Activated T-helper 17 cell treated with anti-CD3 and anti-CD28 coated beads, Interleukin-2, amount 50 U/mL, for 72 hours (primary cell): ENCODE measurements around the gene PCK1. TPM values are rescaled to one million over a fixed set of nuclear protein-coding genes. Genes with fewer than 3 reads are reported as not detected.
A peak's percentile ranks its signal among the peaks of the same experiment; 100 is the strongest.

Experiments used
- ATAC-seq: fragments of 150-1000 bp; cut with Tn5 transposase; replicated peaks from 2 replicates; pipeline ENCODE4 v1.10.0; 2021; ENCODE audit warnings: mild to moderate bottlenecking, moderate library complexity
- H3K27ac Mint-ChIP-seq: one replicate; pipeline ENCODE4 v1.8.0; 2022; ENCODE audit warnings: mixed read lengths
- H3K27me3 Mint-ChIP-seq: one replicate; pipeline ENCODE4 v1.8.0; 2022; ENCODE audit warnings: mixed read lengths
- H3K36me3 Mint-ChIP-seq: one replicate; pipeline ENCODE4 v1.8.0; 2022; ENCODE audit warnings: low read depth, mild to moderate bottlenecking, mixed read lengths
- H3K4me1 Mint-ChIP-seq: one replicate; pipeline ENCODE4 v1.8.0; 2022; ENCODE audit warnings: mixed read lengths
- H3K4me3 Mint-ChIP-seq: one replicate; pipeline ENCODE4 v1.8.0; 2022; ENCODE audit warnings: mild to moderate bottlenecking, mixed read lengths
- H3K9me3 Mint-ChIP-seq: one replicate; pipeline ENCODE4 v1.8.0; 2022; ENCODE audit warnings: mixed read lengths
- total RNA-seq, 2 donors: library from RNA; stranded (reverse); gene quantifications; one replicate each; pipeline ENCODE4 v1.2.3, GENCODE V29; 2022

The PCK1 gene
- total RNA-seq, 2 donors from 2014 or later, result not detected

DNA sequence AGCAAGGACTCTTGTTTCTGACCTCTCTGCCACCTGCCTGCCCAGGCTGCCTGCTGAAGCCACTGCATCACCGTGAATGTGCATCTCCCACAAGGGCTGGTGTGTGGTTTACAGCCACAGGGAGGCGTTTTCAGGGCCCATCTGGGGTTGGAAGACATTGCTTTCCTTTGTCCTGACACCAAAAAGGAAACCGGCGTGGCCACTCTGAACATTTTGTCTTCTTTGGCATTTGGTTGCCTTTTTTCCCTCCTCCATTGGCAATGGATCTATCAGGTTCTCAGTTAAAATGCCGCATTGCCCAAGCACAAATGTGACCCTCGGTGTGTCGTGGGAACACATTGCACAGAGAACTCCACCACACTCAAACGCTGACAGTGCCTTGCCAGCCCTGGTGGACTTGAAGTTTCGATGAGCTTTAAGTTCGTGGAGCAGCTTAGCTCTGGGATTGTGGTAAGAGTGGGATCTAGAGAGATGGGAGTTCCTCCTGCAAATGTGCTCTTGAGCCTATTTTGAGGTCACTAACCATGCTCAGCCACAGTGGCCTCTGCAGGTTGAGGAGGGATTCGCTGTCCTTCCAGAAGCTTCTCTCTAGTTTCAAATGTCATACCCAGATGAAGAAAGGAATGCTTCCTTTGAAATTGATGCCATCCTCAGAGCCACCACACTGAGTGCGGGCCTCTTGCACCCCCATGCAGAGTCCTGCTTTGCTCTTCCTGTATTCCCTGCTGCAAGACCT is 14.8 kb upstream of the PCK1 start:
- peaks cover 17% of the 10 kb centered on the region for H3K27me3 Mint-ChIP-seq
- no peak overlapping the region for H3K27ac Mint-ChIP-seq
- ATAC-seq, result no peak
- H3K9me3 Mint-ChIP-seq, result no peaks in the 10 kb centered on the region
- no peaks in the 10 kb centered on the region for H3K4me1 Mint-ChIP-seq
- no peak overlapping the region for H3K4me3 Mint-ChIP-seq
- H3K36me3 Mint-ChIP-seq, result no peaks in the 10 kb centered on the region

DNA sequence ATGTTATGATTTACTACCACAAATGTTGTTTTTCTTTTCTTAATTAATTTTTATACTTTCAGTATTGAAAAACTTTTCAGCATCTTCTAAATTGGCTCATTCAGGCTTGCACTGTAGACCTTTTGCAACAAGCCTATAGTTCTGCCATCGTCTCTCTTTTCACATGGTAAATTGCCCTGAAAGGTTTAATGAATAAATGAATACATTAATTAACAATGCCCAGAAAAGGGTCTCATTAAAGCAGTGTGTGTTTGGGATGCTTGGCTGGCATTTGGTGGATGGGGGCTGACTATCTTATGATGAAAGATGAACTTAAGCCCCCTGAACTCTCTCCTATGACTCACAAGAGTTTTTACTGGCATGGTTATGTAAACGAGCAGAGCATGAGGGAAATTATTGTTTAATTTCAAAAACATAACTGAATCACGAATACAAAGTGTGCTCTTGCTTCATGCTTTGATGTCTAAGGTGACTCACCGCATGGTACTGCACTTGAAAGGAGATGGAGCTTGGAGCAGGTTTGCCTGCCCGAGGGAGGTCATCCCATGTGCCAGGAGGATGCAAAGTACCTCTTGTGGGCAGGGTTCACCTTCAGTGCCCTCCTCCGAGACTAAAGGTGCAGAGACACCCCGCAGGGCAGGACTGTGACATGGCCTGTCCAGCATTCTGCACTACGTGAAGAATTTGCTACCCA is 13.8 kb upstream of the PCK1 start:
- Mint-ChIP-seq H3K4me3 (no peak overlapping the region), H3K27ac (no peak overlapping the region), H3K9me3 (no peaks in the 10 kb centered on the region), H3K4me1 (no peaks in the 10 kb centered on the region), H3K36me3 (no peaks in the 10 kb centered on the region), H3K27me3 (peaks cover 15% of the 10 kb centered on the region)
- peak; percentile 26 for ATAC-seq

DNA sequence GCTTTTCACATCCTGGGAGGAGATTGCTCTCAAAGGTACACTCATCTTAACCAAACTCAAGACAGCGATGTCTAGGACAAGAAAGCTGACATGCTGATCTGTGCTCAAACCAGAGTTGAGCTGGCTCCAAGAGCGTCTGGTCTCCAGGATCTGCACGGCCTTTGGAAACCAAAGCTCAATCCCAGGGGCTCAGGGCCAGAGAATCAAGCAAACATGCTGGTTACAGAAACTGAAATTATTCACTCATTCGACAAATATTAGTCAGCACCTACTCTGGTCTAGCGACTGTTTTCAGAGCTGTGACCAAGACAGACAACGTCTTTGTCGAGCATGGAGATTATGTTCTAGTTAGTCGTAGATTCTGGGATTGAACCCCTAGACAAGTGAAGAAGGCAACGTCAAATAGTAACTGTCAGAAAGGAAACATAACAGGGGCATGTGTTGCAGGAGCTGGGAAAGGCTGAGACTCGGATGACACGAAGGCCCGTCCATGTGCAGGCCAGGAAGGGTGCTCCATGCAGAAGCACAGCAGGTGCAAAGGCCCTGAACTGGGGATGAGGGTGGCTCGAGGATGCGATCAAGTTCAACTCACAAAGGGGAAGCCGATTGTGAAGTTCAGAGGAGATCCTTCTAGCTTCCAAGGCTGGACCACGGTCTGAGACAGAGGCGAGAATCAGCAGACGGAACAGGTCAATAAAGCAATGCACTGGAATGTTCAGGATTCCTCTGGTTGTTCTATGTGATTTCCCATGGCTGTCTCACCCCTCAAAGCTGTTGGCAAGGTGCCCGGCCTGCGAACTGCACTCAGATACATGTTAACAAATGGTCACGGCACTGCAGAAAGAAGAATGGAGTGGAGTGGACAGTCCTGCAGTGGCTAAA is 12.5 kb upstream of the PCK1 start:
- Mint-ChIP-seq H3K9me3 (no peaks in the 10 kb centered on the region), H3K4me3 (no peak overlapping the region), H3K4me1 (no peaks in the 10 kb centered on the region), H3K27ac (no peak overlapping the region), H3K27me3 (peaks cover 15% of the 10 kb centered on the region), H3K36me3 (no peaks in the 10 kb centered on the region)
- peak; percentile 7 for ATAC-seq

DNA sequence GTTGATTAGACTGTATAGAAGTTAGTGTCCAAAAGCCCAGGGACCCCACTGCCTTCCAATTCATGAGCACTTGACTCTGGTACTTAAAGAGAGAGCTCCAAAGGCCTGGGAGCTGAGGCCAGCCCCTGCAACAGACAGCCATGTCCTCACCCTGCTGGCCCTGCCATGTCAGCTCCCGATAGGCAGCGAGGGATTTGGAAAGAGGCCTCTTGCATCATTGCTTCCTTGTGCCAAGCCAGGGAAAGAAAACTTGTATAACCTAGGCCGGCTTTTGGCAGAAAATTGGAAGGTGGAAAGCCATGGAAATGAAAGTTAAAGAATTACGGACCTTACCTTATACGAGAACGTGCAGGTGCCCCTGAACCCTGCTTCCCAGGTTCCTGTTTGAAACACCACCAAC is 8.4 kb upstream of the PCK1 start:
- Mint-ChIP-seq H3K27ac (no peak overlapping the region), H3K36me3 (no peaks in the 10 kb centered on the region), H3K4me1 (no peaks in the 10 kb centered on the region), H3K9me3 (no peaks in the 10 kb centered on the region), H3K27me3 (peaks cover 18% of the 10 kb centered on the region), H3K4me3 (no peak overlapping the region)
- no peak for ATAC-seq

DNA sequence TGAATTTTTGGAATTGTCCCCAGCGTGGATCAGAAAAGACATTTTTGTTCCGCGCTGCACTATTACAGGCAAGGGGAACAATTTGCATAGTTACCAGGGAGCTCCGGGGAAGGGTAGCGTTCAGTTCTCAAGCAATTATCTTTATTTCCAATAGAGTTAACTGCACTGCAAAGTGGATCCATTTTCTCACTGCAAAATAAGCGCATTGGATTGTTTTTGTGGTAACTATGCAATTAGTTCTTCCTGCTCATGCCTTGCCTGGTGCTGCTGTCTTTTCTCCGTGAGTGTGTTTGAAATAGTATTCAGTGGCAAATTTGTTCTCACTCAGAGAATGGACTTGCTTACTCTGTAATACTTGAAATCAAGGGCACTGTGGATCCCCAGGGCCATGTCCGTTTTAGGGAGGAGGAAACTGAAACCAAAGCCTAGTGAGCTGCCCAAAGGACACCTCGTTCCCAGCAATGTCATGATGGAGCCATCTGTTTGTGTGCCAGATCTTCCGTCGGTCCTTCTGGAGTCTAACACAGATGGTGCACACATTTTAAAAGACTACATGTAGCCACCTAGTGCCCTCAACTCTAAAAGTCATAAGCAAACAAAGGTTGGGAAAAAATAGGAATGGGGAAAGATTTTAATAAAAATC is 7.4 kb upstream of the PCK1 start:
- ATAC-seq, result no peak
- no peaks in the 10 kb centered on the region for H3K4me1 Mint-ChIP-seq
- H3K9me3 Mint-ChIP-seq, result no peaks in the 10 kb centered on the region
- H3K27me3 Mint-ChIP-seq, result peaks cover 25% of the 10 kb centered on the region
- no peak overlapping the region for H3K4me3 Mint-ChIP-seq
- H3K27ac Mint-ChIP-seq, result no peak overlapping the region
- H3K36me3 Mint-ChIP-seq, result no peaks in the 10 kb centered on the region

DNA sequence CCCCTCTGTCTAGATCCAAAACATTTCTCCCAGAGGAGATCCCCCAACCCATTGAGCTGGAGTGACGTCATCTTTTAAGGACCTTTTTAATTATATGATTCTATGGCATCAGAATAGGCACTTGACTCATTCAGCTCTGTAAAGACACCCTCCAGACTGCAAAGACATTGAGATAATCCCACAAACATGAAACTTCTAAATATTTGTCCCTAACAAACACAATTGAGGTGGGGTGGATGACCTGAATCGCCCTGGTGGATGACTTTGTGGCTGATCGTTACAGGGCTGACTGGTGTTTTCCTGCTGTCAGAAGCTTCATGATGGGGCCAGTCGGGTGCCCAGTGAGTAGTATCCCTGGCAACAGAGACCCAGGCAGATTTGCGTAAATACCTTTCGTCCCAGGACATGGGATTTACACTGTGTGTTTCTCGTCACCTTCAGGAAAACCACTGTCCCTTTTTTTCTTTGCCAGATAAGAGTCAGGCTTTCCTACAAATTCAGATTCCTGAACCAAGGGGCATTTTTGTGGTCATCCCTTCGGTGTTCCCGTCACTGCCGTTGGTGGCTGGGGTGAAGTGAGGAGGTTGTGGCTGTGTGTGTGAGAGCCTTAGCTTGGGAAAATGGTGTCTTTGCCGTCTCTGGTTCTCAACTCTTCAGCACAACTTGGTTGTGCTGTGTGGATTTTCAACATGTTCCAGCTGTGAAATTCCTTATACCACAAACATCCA is 5.3 kb upstream of the PCK1 start:
- Mint-ChIP-seq H3K27ac (no peak overlapping the region), H3K9me3 (no peaks in the 10 kb centered on the region), H3K36me3 (no peaks in the 10 kb centered on the region), H3K4me3 (no peak overlapping the region), H3K27me3 (peaks cover 32% of the 10 kb centered on the region), H3K4me1 (no peaks in the 10 kb centered on the region)
- ATAC-seq, result no peak

DNA sequence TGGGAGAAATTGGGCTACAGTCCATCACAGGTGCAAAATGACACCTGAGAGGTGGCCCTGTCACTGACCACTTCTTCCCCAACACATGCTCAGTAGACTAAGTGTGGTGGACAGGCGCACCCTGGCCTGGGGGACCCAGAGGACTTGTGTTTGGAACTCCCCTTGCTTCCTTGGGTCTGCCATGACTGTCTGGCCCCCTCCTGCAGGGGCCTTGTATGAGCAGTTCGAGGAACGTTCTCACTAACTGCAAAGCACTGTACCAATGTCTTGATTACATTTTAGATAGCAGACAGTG is 4.0 kb upstream of the PCK1 start:
- H3K36me3 Mint-ChIP-seq, result no peaks in the 10 kb centered on the region
- no peak overlapping the region for H3K27ac Mint-ChIP-seq
- no peaks in the 10 kb centered on the region for H3K4me1 Mint-ChIP-seq
- no peak for ATAC-seq
- H3K9me3 Mint-ChIP-seq, result no peaks in the 10 kb centered on the region
- H3K27me3 Mint-ChIP-seq, result peaks cover 34% of the 10 kb centered on the region
- H3K4me3 Mint-ChIP-seq, result no peak overlapping the region

DNA sequence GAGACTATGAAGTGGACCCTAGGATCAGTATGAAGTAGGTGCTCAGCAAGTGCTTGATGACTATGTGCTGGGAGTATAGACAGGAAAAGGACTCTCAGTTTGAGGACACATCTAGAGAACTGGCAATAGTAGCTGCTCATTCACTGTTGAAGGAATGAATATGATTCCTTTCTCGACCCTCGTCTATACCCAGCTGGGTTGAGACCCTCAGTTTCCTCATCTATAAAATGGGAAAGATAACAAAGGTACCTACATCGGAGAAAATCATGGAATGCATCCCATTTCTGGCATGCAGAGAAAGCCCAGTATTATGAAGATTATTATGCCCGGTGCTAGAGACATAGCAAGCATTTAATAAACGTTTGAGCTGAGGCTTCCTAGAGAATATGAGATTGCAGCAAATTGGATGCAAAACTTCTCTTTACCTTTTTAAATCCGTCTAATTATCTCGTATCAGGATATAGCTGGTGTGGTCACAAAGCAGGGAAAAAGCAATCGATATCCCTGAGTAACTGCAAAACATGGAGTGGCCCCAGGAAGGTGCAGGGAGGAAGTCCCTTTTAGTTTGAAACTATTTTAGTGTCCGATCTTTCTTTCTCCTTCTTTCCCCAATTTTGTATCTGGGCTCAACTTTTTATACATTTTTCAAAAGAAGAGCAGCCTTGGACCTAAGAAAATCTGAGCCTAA is 2.8 kb upstream of the PCK1 start:
- peaks cover 38% of the 10 kb centered on the region for H3K27me3 Mint-ChIP-seq
- H3K4me1 Mint-ChIP-seq, result no peaks in the 10 kb centered on the region
- no peaks in the 10 kb centered on the region for H3K9me3 Mint-ChIP-seq
- ATAC-seq, result no peak
- no peak overlapping the region for H3K27ac Mint-ChIP-seq
- H3K36me3 Mint-ChIP-seq, result no peaks in the 10 kb centered on the region
- no peak overlapping the region for H3K4me3 Mint-ChIP-seq

DNA sequence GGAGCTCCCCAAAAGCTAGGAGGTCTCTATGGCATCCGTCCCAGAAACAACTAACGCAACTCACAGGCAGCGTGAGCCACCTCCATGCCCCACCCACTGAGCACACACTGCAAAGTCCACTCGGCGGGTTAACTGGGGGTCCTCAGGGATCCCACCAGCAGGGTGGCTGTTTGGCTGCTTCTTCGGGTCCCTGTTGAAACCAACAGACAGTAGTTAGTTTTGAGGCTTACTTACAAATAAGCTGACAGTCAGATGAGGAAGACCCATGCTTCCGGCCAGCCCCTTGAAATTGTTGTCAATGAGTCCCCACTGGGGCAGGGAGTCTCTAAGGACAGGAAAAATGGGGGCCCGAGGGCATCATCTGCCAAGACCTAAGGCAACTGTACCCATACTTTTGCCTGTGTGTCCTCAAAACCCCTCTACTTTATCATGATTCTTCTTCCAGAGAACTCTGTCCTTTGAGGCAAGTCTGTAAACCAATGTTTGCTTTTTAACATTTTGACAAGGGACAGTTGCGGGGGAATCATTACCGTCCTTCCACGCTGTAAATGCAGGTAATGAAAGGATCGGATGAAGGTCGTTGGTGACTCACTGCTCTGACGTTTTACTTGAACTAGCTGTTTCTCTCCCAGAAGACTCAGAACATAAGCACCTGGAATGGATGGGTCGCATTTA is 2.2 kb upstream of the PCK1 start:
- Mint-ChIP-seq H3K9me3 (no peaks in the 10 kb centered on the region), H3K4me3 (no peak overlapping the region), H3K36me3 (no peaks in the 10 kb centered on the region), H3K27ac (no peak overlapping the region), H3K4me1 (no peaks in the 10 kb centered on the region), H3K27me3 (peaks cover 38% of the 10 kb centered on the region)
- no peak for ATAC-seq

DNA sequence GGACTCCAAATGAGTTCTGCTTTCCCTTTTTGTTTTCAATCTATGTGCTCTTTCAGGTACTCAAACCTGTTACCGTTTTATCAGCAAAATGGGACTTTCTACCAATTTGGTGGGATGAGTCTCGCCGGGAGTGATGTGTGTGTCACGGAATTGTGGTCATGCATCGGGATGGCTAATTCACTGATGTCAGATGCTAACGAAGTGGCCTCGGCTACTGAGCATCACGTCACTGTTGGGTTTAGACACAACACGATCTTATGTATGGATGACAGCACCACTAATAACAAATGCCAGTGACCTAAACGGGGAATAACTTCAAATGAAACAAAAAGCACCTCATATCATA is 1.6 kb upstream of the PCK1 start:
- peaks cover 38% of the 10 kb centered on the region for H3K27me3 Mint-ChIP-seq
- H3K36me3 Mint-ChIP-seq, result no peaks in the 10 kb centered on the region
- H3K4me1 Mint-ChIP-seq, result no peaks in the 10 kb centered on the region
- H3K9me3 Mint-ChIP-seq, result no peaks in the 10 kb centered on the region
- no peak for ATAC-seq
- H3K27ac Mint-ChIP-seq, result no peak overlapping the region
- no peak overlapping the region for H3K4me3 Mint-ChIP-seq

DNA sequence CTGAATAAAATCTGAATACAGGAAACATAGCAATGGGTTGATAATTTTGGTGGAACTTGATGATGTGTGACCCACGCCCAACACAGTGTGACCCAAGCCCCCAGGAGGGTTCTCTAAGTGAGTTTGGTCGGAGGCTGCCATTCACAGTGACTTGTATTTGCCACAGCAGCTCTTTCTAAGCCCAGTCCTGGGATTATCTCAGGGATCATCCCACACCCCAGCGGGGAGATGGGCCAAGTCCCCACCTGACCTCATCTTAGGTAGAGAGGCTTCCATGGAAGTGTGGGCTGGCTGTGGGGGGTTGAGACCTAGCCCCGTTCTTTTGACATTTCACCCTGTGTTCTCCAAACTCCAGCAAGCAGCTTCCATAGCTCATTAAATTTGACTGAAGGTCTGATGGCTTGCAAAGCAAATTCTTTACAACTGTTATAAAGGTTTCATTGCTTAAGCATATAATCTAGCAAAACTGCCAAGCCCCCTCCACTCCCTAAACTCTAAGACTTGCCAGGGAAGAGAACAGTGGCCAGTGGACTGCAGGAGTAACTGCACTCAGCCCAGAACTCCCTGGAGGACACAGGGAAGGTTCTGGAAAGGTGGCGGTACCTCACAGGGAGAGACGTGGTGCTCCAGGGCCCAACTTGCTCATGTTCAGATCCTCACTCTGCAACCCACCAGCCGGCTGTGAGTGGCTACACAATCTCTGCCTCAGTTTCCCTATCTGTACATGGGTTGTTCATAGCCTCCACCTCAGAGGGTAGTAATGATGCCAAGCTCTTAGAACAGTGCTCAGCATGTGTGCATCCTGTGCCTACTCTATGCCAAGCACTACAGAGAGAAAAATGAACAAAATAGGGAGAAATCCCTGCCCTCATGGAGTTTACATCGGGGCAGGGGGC is 1.0 kb upstream of the PCK1 start:
- Mint-ChIP-seq H3K4me1 (no peaks in the 10 kb centered on the region), H3K4me3 (no peak overlapping the region), H3K9me3 (no peaks in the 10 kb centered on the region), H3K27me3 (peaks cover 38% of the 10 kb centered on the region), H3K27ac (no peak overlapping the region), H3K36me3 (no peaks in the 10 kb centered on the region)
- no peak for ATAC-seq

DNA sequence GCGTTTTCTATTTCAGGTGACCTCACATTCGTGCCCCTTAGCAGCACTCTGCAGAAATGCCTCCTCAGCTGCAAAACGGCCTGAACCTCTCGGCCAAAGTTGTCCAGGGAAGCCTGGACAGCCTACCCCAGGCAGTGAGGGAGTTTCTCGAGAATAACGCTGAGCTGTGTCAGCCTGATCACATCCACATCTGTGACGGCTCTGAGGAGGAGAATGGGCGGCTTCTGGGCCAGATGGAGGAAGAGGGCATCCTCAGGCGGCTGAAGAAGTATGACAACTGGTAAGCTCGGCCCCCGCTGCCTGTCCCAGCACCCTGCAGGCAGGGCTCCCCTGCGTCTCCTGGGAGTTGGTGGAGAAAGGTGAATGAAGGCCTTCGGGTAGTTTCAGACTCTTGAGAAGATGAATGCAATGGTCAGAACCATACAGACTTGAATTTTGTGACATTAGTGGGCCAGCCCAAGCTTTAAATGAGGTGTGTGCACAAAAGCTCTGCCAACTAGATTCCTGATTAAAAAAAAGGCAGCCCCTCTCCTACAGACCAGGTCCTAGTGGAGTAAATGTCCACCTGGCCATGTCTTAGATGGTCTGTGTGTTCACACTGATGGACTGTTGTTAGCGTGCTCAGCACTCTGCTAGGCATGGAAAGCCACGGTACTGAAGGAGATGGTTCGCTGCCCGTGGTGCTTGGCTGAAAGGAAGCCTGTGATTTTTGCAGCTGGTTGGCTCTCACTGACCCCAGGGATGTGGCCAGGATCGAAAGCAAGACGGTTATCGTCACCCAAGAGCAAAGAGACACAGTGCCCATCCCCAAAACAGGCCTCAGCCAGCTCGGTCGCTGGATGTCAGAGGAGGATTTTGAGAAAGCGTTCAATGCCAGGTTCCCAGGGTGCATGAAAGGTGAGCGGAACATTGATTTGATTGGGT is 708 bp downstream of the PCK1 start:
- H3K4me3 Mint-ChIP-seq, result no peak overlapping the region
- no peaks in the 10 kb centered on the region for H3K9me3 Mint-ChIP-seq
- H3K4me1 Mint-ChIP-seq, result no peaks in the 10 kb centered on the region
- peaks cover 42% of the 10 kb centered on the region for H3K27me3 Mint-ChIP-seq
- no peaks in the 10 kb centered on the region for H3K36me3 Mint-ChIP-seq
- ATAC-seq, result no peak
- no peak overlapping the region for H3K27ac Mint-ChIP-seq
